HCT116 (cell line): ENCODE measurements around the gene WNT7B. TPM values are rescaled to one million over a fixed set of nuclear protein-coding genes. Genes with fewer than 3 reads are reported as not detected.

Experiments used
- ATAC-seq: fragments of 200-7000 bp; cut with Tn5 transposase; 2 replicates; pipeline ENCODE4 v1.9.1; 2020; ENCODE audit warnings: mild to moderate bottlenecking, moderate library complexity
- BruUV-seq: library from RNA; stranded (reverse); fragments of 400-500 nt; replicated peaks from 2 replicates; lab custom pipeline; 2021; lab: Mats Ljungman, UMichigan
- CTCF ChIA-PET: fragments of 300-600 bp; sonication (Branson Sonifier 250); formaldehyde crosslinking; loops from one replicate; lab custom pipeline; 2021; ENCODE audit warnings: antibody characterized with exemption; lab: Charles Lee
- POLR2A ChIA-PET: fragments of 300-600, 350-600 bp; sonication (Branson Sonifier 250); formaldehyde crosslinking; loops from one replicate; lab custom pipeline; 2021; ENCODE audit warnings: antibody characterized with exemption; lab: Charles Lee
- RAD21 ChIA-PET, 2 experiments: fragments of 300-600 bp; sonication (Branson Sonifier 250); formaldehyde crosslinking; loops; one replicate each; lab custom pipeline; 2023; ENCODE audit warnings: low total read pairs in 2 of 2; ENCODE audit not compliant: uncharacterized antibody in 2 of 2, unreplicated experiment in 2 of 2, low non-redundant PET in 1 of 2; lab: Charles Lee
- DNase-seq: peaks from one replicate; pipeline ENCODE4 v3.0.0-alpha.2; 2010; ENCODE audit warnings: low read depth, low spot score
- H2AFZ ChIP-seq: fragments of 200-600 bp; shearing (Covaris generic), sonication (generic); 2 replicates; pipeline ENCODE4 v1.6.1; 2017; ENCODE audit warnings: low read depth, mixed run types, mixed read lengths, antibody characterized with exemption, low read length; ENCODE audit not compliant: poor library complexity, severe bottlenecking
- H3K27ac ChIP-seq: 2 replicates; pipeline ENCODE4 v1.5.1; 2012; ENCODE audit warnings: low read depth, low read length
- H3K27me3 ChIP-seq: fragments of 200-600 bp; sonication (generic); 2 replicates; pipeline ENCODE4 v1.6.1; 2016; ENCODE audit warnings: mixed run types, low read length, mixed read lengths; ENCODE audit not compliant: insufficient read depth
- H3K36me3 ChIP-seq, 2 experiments: fragments of 200-500 bp in 1 of 2; fragments of 200-600 bp in 1 of 2; sonication (Bioruptor generic) in 1 of 2; sonication (generic) in 1 of 2; 2 replicates each; pipeline versions ENCODE4 v1.5.1 to v1.6.1; 2014 to 2016; ENCODE audit warnings: low read length in 2 of 2, inconsistent platforms in 1 of 2, mixed read lengths in 1 of 2, mixed run types in 1 of 2; ENCODE audit not compliant: insufficient read depth in 2 of 2, control insufficient read depth in 1 of 2
- H3K4me1 ChIP-seq, 2 experiments: fragments of 200-600 bp in 1 of 2; sonication (generic) in 1 of 2; 2 replicates each; pipeline versions ENCODE4 v1.5.1 to v1.6.1; 2012 to 2017; ENCODE audit warnings: low read length in 2 of 2, inconsistent platforms in 1 of 2, mild to moderate bottlenecking in 1 of 2, mixed read lengths in 1 of 2, mixed run types in 1 of 2, moderate library complexity in 1 of 2; ENCODE audit not compliant: insufficient read depth in 2 of 2, control insufficient read depth in 1 of 2
- H3K4me2 ChIP-seq: fragments of 200-600 bp; sonication (generic); 2 replicates; pipeline ENCODE4 v1.6.1; 2017; ENCODE audit warnings: mixed run types, low read length, mixed read lengths
- H3K4me3 ChIP-seq, 2 experiments: fragments of 200-600 bp in 1 of 2; sonication (generic) in 1 of 2; replicated peaks in 1 of 2; 2 replicates each; pipeline ENCODE4 v1.5.1; 2011 to 2016; ENCODE audit warnings: low read length in 2 of 2, control low read depth in 1 of 2, low read depth in 1 of 2, mild to moderate bottlenecking in 1 of 2, mixed read lengths in 1 of 2, mixed run types in 1 of 2
- H3K79me2 ChIP-seq: fragments of 200-600 bp; sonication (generic); 2 replicates; pipeline ENCODE4 v1.6.1; 2017; ENCODE audit warnings: mild to moderate bottlenecking, mixed run types, low read length, moderate library complexity, mixed read lengths; ENCODE audit not compliant: insufficient read depth
- H3K9ac ChIP-seq: fragments of 200-600 bp; sonication (generic); 2 replicates; pipeline ENCODE4 v1.6.1; 2016; ENCODE audit warnings: low read length, mixed read lengths
- H3K9me2 ChIP-seq: fragments of 200-600 bp; sonication (generic), shearing (Covaris generic); 2 replicates; pipeline ENCODE4 v1.6.1; 2017; ENCODE audit warnings: mixed run types, mild to moderate bottlenecking, moderate library complexity; ENCODE audit not compliant: insufficient read depth
- H3K9me3 ChIP-seq, 2 experiments: fragments of 200-500 bp in 1 of 2; fragments of 200-600 bp in 1 of 2; sonication (Bioruptor generic) in 1 of 2; sonication (generic) in 1 of 2; 2 replicates each; pipeline ENCODE4 v1.6.1; 2014 to 2017; ENCODE audit warnings: low read length in 2 of 2, mixed read lengths in 2 of 2, inconsistent platforms in 1 of 2, low read depth in 1 of 2, mild to moderate bottlenecking in 1 of 2, mixed run types in 1 of 2, moderate library complexity in 1 of 2; ENCODE audit not compliant: control insufficient read depth in 1 of 2, insufficient read depth in 1 of 2
- H4K20me1 ChIP-seq: fragments of 200-600 bp; sonication (generic), shearing (Covaris generic); 2 replicates; pipeline ENCODE4 v1.6.1; 2017; ENCODE audit warnings: mixed run types, mild to moderate bottlenecking, moderate library complexity; ENCODE audit not compliant: insufficient read depth
- CBX3 ChIP-seq: IDR thresholded peaks from 2 replicates; pipeline ENCODE4 v1.6.1; 2012; ENCODE audit warnings: low read depth
- CEBPB ChIP-seq: IDR thresholded peaks from 2 replicates; pipeline ENCODE4 v1.6.1; 2012; ENCODE audit warnings: low read depth
- EGR1 ChIP-seq: IDR thresholded peaks from 2 replicates; pipeline ENCODE4 v1.6.1; 2012; ENCODE audit warnings: low read depth
- EZH2 ChIP-seq: fragments of 200-600 bp; sonication (generic); IDR thresholded peaks from 2 replicates; pipeline ENCODE4 v1.6.1; 2017; ENCODE audit warnings: antibody characterized with exemption, mixed run types
- EZH2phosphoT487 ChIP-seq: fragments of 200-600 bp; IDR thresholded peaks from 2 replicates; pipeline ENCODE4 v1.6.1; 2018; ENCODE audit warnings: antibody characterized with exemption, borderline replicate concordance
- FOSL1 ChIP-seq: IDR thresholded peaks from 2 replicates; pipeline ENCODE4 v1.6.1; 2012; ENCODE audit warnings: low read depth
- POLR2A ChIP-seq: IDR thresholded peaks from 2 replicates; pipeline ENCODE4 v1.7.0; 2011; ENCODE audit warnings: borderline replicate concordance; ENCODE audit not compliant: insufficient read depth, insufficient read length; ENCODE audit errors: extremely low read depth
- RAD21 ChIP-seq: IDR thresholded peaks from 2 replicates; pipeline ENCODE4 v1.6.1; 2012; ENCODE audit warnings: low read depth, mild to moderate bottlenecking
- SIN3A ChIP-seq: IDR thresholded peaks from 2 replicates; pipeline ENCODE4 v1.6.1; 2012; ENCODE audit warnings: low read depth
- SP1 ChIP-seq: IDR thresholded peaks from 2 replicates; pipeline ENCODE4 v1.6.1; 2012; ENCODE audit warnings: low read depth
- SRF ChIP-seq: IDR thresholded peaks from 2 replicates; pipeline ENCODE4 v1.6.1; 2012; ENCODE audit warnings: low read depth
- TCF7L2 ChIP-seq: IDR thresholded peaks from 2 replicates; pipeline ENCODE4 v1.7.0; 2011; ENCODE audit warnings: borderline replicate concordance, inconsistent platforms; ENCODE audit not compliant: insufficient read depth, insufficient read length; ENCODE audit errors: extremely low read depth
- YY1 ChIP-seq: IDR thresholded peaks from 2 replicates; pipeline ENCODE4 v1.6.1; 2011; ENCODE audit warnings: low read length, low read depth, moderate library complexity, mild to moderate bottlenecking; ENCODE audit not compliant: insufficient replicate concordance; ENCODE audit errors: extremely low read depth
- ZBTB33 ChIP-seq: IDR thresholded peaks from 2 replicates; pipeline ENCODE4 v1.6.1; 2011; ENCODE audit warnings: mild to moderate bottlenecking, low read length, moderate library complexity; ENCODE audit not compliant: insufficient replicate concordance; ENCODE audit errors: extremely low read depth
- ZFX ChIP-seq: fragments of 450-650 bp; IDR thresholded peaks from 2 replicates; pipeline ENCODE4 v1.6.1; 2017
- intact Hi-C: fragments of 100-400 bp; cut with micrococcal nuclease; formaldehyde crosslinking; loops from 2 replicates; pipeline ENCODE4 v1.10.0; 2022
- total RNA-seq: library from RNA; stranded (reverse); gene quantifications from one replicate; pipeline ENCODE4 v1.2.1, GENCODE V29; 2021; ENCODE audit not compliant: unreplicated experiment
- TF ChIP-seq, protein P1 (sequence below): IDR thresholded peaks from 2 replicates; pipeline ENCODE4 v1.6.1; 2012

The WNT7B gene
- total RNA-seq, 1 experiment from 2014 or later, result 10.5 TPM

DNA sequence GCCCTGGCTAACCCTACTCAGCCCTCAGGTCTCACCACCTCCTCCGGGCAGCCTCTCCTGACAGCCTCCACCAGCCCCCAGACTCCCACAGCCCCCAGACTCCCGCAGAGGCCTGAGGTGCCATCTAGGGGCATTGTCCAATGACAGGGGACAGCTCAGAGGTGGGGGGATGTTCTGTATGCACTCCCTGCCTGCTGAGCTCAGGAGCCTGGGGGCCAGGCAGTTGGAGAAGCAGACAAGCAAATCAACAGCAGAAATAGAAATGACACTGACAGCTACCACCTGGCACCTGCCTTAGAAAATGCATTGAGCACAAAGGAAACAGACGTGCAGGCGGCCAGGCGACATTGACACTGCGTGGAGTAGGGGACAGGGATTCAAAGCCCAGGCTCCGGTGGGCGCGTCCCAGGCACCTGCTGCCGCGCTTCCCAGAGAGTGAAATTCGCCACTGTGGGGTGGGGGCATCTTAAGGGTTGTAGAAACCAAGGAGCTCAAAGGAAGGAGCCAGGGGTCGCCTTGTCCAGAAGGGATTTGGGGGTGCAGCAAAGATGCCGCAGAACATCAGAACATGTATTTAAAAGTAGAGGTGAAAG lies 22.5 kb upstream of the WNT7B start (continued):
- TF ChIP-seq ZBTB33 (no peak), TCF7L2 (no peak), SIN3A (no peak), POLR2A (no peak), SRF (no peak), EZH2phosphoT487 (no peak)
- TF ChIP-seq, protein P1, sequence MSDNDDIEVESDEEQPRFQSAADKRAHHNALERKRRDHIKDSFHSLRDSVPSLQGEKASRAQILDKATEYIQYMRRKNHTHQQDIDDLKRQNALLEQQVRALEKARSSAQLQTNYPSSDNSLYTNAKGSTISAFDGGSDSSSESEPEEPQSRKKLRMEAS, result no peak

DNA sequence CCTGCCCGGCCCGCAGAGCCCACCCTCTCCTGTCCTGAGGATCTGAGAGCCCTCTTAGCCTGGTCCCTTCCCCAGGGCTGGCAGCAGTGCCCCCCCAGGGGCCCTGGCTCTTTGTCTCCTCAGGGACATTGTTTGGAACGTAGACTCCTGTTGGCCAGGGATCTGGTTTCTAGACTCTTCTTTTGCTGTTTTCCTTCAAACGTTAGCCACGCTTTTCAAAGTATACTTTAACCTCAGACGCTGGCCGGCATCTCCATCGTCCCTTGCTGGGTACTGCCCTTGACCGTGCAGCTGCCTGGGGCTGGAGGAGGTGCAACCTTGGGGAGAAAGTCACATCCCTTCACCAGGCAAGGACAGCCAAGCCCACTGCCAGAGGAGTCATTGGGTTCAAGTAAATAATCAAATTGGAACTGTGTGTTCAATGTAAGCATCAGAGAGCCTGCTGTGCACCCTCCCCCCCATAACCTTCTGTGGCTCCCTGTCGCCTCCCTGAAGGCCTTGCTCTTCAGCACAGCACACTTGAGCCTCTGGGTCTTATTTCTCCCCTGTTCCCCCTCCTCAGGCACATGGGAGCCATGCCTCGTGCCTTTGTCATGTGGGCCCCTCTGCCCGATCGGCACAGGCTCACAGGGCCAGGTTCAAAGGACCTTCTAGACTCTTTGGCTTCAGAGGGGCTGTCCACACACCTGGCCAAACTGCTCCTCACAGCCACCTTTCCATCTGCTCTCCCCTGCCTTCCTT lies 21.8 kb upstream of the WNT7B start:
- H3K9me2 ChIP-seq, result no peaks in the 10 kb centered on the region
- no peaks in the 10 kb centered on the region for H3K36me3 ChIP-seq
- CTCF ChIA-PET, result interaction anchor here (1.2 to 4.2 kb wide), 2 partner anchors 8 to 118 kb away, joined by 3 to 32 read pairs; no protein-coding TSS in a partner anchor
- intact Hi-C loops, result no loop called here
- RAD21 ChIA-PET, result no interaction called here
- ATAC-seq (no peak), DNase-seq (no peak)
- H4K20me1 ChIP-seq, result no peaks in the 10 kb centered on the region
- peaks cover 0 to 13% of the 10 kb centered on the region in 2 experiments; a peak in 2 of 4 replicates for H3K4me1 ChIP-seq
- BruUV-seq, result no TSS peak
- H3K9me3 ChIP-seq, result no peaks in the 10 kb centered on the region
- no peak overlapping the region for H3K9ac ChIP-seq
- H3K79me2 ChIP-seq, result no peaks in the 10 kb centered on the region
- H3K4me2 ChIP-seq, result no peak overlapping the region
- H3K27ac ChIP-seq, result no peak overlapping the region
- H2AFZ ChIP-seq, result no peak overlapping the region
- H3K4me3 ChIP-seq, result no peak overlapping the region
- no peaks in the 10 kb centered on the region for H3K27me3 ChIP-seq
- TF ChIP-seq YY1 (no peak), EZH2 (no peak), ZFX (no peak), EGR1 (no peak), FOSL1 (no peak), SRF (no peak), RAD21 (no peak), EZH2phosphoT487 (no peak), POLR2A (no peak), CBX3 (no peak), CEBPB (no peak), SP1 (no peak), SIN3A (no peak)
- TF ChIP-seq, protein P1, result no peak
- POLR2A ChIA-PET, result no interaction called here
